ENCODE results near the gene CD33.
"Not testable (repeated sequence)": the region's sequence is repeated elsewhere in the genome, so short reads cannot be mapped to it uniquely, and the experiment has no call there.

Gene CD33

GRCh38 chr19:51210874-51211361 is 14.0 kb upstream of the CD33 start:
- DNase-seq, result not testable (repeated sequence)

GRCh38 chr19:51211833-51212232 is 13.0 kb upstream of the CD33 start:
- no peak for DNase-seq

- no peak for DNase-seq
These were observed 5.6 kb upstream of the CD33 start for GRCh38 chr19:51219307-51219706.

GRCh38 chr19:51219971-51220370 is 4.9 kb upstream of the CD33 start:
- DNase-seq, result no peak

- no peak for DNase-seq
These were observed 3.9 kb upstream of the CD33 start for GRCh38 chr19:51220996-51221395.

- no peak for DNase-seq
These were observed 678 bp upstream of the CD33 start for GRCh38 chr19:51224163-51224641.

GRCh38 chr19:51226067-51226466 is 1.2 kb downstream of the CD33 start:
- DNase-seq, result no peak

- DNase-seq, result no peak
These were observed 2.4 kb downstream of the CD33 start for GRCh38 chr19:51227326-51227725.

GRCh38 chr19:51227966-51228365 is 3.1 kb downstream of the CD33 start:
- no peak for DNase-seq

- no peak for DNase-seq
These were observed 16.0 kb downstream of the CD33 start for GRCh38 chr19:51240866-51241265.

GRCh38 chr19:51242881-51243630 is 18.2 kb downstream of the CD33 start:
- no peak for DNase-seq

GRCh38 chr19:51246164-51246552 is 21.3 kb downstream of the CD33 start:
- no peak for DNase-seq

GRCh38 chr19:51247972-51248590 is 23.2 kb downstream of the CD33 start:
- no peak for DNase-seq

GRCh38 chr19:51250786-51251467 is 26.0 kb downstream of the CD33 start, which contains the start of gene SIGLECL1:
TSS of gene SIGLECL1 (plus strand) at chr19:51251080. CDS start at chr19:51264073, 12,993 bp downstream.
- DNase-seq, result no peak

GRCh38 chr19:51251468-51251820 is 26.6 kb downstream of the CD33 start:
- no peak for DNase-seq

GRCh38 chr19:51252306-51253079 is 27.6 kb downstream of the CD33 start:
- DNase-seq, result no peak

- no peak for DNase-seq
These were observed 28.4 kb downstream of the CD33 start for GRCh38 chr19:51253088-51253806.

GRCh38 chr19:51256155-51256625 is 31.3 kb downstream of the CD33 start:
- no peak for DNase-seq

GRCh38 chr19:51257471-51257870 is 32.6 kb downstream of the CD33 start:
- DNase-seq, result no peak

GRCh38 chr19:51258165-51259160 is 33.6 kb downstream of the CD33 start:
- DNase-seq, result no peak

All from right forelimb (tissue), 1 donor.